Hematopoietic multipotent progenitor cell treated with erythropoietin and hydrocortisone succinate and interleukin-3 and kit ligand, for 6 days (in vitro differentiated cells): ENCODE results near the gene FADD.
"Not testable (repeated sequence)": the region's sequence is repeated elsewhere in the genome, so short reads cannot be mapped to it uniquely, and the experiment has no call there.

Source experiments
- DNase-seq: peaks from one replicate; pipeline ENCODE4 v3.0.0-alpha.2; 2015

The FADD gene

DNA sequence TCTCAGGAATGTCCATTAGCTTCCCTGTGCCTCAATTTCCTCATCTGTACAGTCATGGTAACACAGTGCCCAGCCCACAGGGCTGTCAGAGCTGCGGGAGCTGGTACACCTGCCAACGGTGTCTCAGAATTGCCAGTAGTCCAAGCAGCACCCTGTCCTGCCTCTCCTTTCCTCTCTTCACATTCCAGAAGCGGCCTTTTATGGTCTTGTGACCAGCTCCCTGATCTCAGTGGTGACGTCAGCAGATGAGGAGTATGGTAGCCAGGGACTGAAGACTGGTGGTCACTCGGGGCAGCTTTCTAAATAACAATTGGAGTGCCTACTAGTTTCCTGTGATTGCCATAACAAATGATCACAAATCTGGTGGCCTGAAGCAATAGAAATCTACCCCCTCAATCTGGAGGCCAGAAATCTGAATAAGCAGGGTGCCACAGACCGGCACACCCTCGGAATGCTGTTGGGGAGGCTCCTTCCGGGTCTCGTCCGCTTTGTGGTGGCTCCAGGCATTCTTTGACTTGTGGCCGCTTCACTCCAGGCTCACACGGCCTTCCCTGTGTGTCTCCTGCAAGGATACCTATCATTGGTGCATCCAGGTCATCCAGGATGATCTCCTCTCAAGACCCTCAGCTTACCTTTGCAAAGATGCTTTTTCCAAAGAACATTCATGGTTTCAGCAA lies 2.1 kb downstream of the FADD start:
- no peak for DNase-seq

- no peak for DNase-seq
These were observed 2.7 kb downstream of the FADD start for GRCh38 chr11:70205766-70206165.

- DNase-seq, result no peak
These were observed 3.3 kb downstream of the FADD start for GRCh38 chr11:70206226-70206981.

DNA sequence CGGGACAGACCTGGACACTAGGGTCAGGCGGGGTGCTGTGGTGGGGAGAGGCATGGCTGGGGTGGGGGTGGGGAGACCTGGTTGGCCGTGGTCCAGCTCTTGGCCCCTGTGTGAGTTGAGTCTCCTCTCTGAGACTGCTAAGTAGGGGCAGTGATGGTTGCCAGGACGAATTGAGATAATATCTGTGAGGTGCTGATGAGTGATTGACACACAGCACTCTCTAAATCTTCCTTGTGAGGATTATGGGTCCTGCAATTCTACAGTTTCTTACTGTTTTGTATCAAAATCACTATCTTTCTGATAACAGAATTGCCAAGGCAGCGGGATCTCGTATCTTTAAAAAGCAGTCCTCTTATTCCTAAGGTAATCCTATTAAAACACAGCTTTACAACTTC lies 3.9 kb downstream of the FADD start:
- no peak for DNase-seq

DNA sequence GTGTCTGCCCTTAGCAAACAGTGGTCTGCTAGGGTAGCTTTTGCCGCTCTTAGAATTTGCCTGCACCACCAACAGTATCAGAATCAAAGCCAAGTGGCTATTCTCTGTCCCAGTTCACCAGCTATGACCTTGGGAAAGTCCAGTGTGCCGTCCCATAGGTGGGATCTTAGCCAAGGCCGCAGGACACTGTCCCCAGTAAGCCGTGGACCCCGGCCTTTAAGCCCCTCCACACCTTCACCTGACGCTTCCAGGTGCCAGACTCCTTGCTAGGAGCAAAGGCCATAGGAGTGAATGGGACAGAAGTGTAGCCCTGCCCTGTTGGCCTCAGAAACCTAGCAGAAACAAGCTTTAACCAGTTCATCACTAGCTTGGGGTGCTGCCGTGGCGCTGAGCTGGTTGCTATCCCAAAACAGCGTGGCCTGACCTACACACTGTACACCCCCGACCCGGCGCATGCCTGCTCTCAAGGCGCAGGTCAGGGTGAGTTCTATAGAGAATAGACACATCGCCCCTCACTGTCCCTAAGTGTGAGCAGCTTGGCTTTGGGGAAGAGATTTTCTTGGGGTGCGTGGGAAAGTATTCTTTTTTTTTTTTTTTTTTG lies 4.5 kb downstream of the FADD start:
- DNase-seq, result no peak

DNA sequence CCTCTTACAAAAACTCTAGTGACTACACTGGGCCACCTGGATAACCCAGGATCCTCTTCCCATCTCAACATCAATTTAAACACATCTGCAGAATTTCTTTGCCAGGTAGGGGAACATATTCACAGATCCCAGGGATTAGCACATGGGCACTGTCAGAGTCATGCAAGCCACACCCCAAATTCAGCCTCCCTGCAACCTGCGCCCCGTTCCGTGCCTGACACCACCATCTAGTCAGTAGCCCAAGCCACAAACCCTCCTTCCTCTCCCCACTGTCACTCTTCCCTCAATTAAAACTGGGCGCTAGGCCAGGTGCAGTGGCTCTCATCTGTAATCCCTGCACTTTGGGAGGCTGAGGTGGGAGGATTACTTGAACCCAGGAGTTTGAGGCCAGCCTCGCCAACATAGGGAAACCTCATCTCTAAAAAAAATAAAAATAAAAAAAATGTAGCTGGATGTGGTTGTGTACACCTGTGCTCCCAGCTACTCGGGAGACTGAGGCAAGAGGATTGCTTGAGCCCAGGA lies 6.4 kb downstream of the FADD start:
- peak; percentile 31 for DNase-seq

DNA sequence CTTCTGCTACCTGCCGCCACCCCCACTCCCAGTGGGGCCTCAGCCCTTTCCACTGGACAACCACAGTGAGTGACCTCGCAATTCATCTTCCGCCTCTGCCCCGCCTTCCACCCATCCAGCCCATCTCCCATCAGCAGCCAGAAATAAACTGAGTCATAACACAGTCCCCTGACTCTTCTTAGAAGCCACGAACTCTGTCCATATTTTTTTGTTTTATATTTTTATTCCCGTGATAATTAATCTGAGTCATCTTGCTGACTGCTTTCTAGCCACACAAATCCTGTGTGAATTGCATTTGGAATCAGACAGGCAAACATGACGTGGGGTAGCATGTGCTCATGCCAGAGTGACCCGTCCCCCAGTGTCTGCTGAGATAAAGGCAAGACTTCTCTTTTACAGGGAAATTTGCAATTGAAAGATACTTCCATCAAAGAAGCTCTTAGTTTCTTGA lies 7.0 kb downstream of the FADD start:
- no peak for DNase-seq

- no peak for DNase-seq
These were observed 7.4 kb downstream of the FADD start for GRCh38 chr11:70210530-70210929.

DNA sequence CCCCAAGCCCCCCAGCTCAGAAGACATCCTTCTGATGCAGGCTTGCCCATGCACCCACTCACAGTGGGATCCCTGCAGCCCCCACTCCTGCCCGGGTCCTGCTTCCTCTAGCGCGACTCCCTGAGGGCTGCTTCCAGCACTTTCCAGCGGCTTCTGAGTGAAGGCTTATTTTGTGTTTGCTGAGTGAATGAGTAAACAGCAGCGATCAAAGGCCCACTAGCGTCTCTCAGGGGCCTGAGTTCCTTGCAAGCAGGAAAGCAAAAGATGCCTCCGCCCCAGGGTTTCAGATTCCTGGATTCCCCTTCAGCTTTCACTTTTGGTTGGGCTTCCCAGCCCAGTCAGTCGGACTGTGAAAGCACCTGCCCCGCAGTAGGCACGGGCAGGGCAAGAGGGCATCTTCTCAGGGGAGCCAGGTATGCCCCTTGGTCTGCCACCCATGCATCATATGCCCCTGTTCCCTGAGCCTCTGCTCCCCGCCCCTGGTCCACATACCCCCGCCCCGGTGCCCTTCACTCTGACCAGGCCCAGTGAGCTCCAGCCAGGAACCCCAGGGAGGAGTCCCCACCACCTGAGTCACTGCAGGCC lies 9.2 kb downstream of the FADD start:
- no peak for DNase-seq

DNA sequence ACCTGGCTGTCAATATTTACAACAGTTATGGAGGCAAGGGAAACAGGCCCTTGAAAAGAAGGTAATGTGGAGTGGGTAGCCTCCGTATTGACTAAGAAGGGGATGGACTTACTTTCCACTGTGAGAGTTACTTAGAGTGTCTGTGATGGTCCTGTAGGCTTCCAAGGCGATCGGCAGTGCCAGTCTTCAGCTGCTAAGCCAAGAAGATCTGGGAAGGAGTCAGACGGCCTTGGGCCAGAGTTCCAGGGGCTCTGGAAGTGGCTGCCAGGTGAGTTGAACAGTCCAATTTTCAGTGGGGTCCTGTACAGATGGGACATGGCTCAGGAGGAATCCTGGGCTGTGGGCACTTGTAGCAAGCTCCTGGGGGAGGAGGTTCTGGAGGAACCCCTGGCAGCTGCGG lies 14.3 kb downstream of the FADD start:
- DNase-seq, result not testable (repeated sequence)

- DNase-seq, result not testable (repeated sequence)
These were observed 15.0 kb downstream of the FADD start for GRCh38 chr11:70218076-70218475.

- no peak for DNase-seq
These were observed 17.0 kb downstream of the FADD start for GRCh38 chr11:70220136-70220535.

DNA sequence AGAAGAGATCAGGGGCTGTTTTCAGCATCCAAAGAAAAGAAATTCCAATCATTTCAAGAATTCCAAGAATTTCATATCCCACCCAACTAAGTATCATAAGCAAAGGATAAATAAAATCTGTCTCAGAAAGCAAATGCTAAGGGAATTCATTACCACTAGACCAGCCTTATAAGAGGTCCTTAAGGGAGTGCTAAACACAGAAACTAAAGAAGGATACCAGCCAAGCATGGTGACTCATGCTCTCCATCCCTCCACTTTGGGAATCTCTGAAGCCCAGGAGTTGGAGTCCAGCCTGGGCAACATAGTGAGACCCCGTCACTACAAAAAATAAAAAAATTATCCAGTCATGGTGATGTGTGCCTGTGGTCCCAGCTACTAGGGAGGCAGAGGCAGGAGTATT lies 17.8 kb downstream of the FADD start:
- no peak for DNase-seq

DNA sequence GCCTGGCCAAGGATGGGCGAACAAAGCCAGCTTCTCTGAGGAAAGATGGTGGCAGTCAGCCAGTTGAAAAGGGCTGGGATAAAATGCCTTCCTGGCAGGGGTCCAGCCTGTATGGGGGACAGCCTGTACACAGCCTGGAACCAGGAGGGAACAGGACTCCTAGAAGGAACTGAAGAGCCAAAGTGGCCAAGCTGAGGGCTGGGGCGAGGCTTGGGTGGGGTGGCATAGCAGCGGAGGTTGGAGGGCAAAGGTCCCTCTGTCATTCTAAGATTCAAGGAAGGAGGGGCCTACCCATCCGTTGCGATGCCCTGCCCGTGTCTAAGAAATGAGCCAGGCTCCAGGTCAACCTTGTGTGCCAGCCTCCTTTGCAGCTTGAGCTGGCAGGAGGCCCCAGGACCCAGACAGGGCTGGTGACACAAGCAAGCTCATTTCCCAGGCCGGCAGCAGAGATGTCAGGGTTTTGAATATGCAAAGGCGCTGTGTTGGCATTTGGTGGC lies 22.6 kb downstream of the FADD start:
- DNase-seq, result no peak

DNA sequence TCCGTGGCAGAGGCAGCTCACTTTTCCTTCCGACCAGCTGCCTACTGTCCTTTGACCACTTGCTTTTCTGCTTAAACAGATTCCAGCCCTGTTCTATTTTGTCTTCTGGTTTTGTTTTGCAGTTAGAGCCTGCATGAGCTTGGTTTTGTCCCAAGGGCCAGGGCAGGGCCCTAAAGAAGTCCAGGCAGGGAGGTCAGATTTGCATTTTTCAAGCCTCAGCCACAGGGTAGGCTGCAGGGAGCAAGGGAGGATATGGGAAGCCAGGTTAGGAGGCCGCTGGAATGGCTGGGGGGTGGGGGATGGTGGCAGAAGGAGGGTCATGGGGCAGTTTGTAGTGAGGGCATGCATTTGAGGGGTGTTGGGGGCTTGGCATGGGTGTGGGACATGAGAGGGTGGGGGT lies 23.1 kb downstream of the FADD start:
- DNase-seq, result no peak

DNA sequence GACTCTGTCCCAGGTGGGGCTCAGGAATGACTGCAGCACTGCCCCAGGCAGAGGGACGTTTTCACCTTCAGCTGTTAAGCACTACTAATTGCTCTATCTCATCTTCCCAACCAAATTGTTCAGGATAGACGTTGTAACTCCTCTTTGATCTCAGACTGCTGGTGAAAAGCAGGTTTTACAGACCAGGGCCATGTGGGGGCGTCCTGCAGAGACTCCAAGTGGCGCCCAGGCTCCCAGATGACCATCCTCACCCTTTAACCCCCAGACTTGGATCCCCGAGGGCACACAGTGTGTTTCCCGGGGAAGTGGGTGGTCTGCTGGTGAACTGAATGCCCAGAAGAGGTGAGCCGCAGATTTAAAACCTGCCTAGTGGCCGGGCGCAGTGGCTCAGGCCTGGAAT lies 23.9 kb downstream of the FADD start:
- DNase-seq, result peak; percentile 34

DNA sequence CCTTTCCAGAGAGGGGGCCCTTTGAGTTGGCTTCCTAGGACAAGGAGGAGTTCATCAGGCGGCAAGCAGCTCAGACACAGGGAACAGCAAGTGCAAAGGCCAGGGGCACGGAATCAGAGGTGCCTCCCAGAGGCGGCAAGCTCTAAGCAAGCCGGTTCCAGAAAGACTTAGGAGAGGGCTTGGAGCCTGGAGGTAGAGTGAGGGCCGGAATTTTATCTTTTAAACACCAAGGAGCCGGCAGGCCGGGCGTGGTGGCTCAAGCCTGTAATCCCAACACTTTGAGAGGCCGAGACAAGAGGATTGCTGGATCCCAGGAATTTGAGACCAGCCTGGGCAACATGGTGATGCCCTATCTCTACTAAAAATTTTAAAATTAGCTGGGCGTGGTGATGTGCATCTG lies 26.6 kb downstream of the FADD start:
- DNase-seq, result no peak

- DNase-seq, result no peak
These were observed 27.2 kb downstream of the FADD start for GRCh38 chr11:70230151-70230839.

GRCh38 chr11:70230840-70231710 lies 28.0 kb downstream of the FADD start:
- DNase-seq, result no peak

DNA sequence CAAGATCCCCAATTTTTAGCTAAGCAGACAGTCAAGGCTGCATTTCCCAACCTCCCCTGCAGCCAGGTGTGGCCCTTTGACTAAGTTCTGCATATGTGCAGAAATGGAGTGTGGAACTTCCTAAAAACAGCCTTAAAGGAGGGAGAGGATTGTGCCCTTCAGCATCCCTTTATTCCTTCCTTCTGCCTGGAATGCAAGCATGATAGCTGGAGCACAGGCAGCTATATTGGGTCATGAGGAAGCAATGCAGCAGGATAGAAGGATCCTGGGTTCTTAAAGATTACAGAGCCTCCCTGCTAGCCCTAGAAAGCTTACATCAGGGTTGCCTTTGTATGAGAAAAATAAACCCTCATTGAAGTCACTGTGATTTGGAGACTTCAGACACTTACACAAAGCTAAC lies 29.9 kb downstream of the FADD start:
- DNase-seq, result no peak

DNA sequence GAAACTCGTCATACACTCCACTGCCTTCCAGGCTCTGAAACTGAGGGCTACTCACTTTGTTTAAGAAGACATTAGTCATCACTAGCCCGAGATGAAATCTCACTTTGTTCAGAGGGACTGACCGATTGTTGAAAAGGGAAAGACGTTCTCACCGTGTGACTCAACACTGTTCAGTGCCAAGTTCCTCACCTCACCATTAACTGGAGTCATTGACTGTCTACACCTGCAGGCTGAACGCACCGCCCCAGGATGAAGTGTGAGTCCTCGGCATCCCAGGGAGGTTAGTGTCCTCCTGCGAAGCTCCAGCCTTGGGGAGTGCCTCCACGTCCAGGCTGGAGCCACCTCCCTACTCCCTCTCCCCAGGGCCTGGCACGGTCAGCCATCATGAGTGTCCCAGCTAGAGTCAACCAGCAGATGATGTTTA lies 30.4 kb downstream of the FADD start:
- DNase-seq, result no peak

- DNase-seq, result no peak
These were observed 30.9 kb downstream of the FADD start for GRCh38 chr11:70233962-70234361.
